Inflammatory macrophage treated with lipopolysaccharide for 4 hours (primary cell): ENCODE results near the gene ARHGDIA.

Source experiments
- DNase-seq: peaks from one replicate; pipeline ENCODE4 v3.0.0-alpha.2; 2020

ARHGDIA gene

DNA sequence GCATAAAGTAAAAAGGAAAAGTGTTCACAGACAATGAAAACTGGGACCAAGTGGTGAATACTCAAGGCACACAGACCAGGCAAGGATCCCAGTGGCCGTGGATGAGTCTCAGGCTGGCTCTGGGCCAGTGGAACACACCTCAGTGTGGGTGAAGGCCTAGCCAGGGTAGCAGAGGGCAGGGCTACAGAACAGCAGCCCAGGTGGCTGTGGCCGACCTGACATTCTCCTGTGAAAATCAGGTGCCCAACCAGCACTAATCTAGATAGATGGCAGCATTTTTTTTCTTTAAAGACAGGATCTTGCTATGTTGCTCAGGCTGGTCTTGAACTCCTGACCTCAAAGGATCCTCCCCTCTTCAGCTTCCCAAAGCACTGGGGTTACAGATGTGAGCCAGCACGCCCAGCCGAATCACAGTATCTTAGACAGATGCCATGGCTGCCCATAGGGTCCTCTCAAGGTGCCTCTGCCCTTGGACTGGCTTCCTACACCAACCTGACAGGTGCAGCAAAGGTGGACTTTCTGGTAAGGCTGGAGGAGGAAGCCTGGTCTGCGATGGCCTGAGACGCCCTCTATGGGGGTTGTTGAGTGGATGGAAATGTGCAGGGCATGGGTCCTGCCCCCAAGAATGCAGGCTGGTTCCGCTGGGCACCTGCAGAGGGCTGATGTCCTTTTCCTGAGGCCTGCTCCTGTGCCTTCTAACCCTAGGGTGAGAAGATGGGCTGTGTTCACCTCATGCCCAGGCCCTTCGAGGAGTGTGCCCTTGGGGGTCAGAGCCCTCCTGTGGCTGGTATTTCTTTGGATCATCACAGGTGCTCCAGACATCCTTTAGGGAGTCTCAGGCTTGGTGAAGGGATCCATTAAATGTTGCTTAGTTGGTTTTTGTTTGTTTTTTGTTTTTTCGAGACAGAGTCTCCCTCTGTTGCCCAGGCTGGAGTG lies 7.0 kb downstream of the ARHGDIA start:
- no peak for DNase-seq

DNA sequence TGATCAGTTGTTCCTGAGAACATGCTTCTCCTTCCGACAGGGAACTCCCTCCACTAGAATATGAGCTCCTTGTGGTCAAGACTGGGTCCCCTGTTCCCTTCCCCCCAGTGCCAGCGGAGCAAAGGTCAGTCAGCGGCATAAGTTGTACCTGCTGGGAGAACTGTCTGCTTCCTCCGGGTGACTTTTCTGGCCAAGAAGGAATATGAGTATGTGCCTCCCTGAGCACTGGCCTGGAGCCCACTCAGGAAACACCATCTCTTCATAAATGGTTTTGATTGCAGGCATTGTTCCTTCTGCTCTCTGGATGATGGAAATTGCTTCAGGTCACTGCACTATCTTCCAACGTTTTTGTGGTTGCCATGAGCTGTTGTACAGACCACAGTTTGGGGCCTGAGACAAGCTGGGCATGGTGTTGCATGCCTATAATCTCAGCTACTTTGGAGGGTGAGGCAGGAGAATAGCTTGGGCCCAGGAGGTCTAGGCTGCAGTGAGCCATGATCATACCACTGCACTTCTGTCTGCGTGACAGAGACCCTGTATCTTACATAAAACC lies 7.9 kb downstream of the ARHGDIA start:
- DNase-seq, result no peak

DNA sequence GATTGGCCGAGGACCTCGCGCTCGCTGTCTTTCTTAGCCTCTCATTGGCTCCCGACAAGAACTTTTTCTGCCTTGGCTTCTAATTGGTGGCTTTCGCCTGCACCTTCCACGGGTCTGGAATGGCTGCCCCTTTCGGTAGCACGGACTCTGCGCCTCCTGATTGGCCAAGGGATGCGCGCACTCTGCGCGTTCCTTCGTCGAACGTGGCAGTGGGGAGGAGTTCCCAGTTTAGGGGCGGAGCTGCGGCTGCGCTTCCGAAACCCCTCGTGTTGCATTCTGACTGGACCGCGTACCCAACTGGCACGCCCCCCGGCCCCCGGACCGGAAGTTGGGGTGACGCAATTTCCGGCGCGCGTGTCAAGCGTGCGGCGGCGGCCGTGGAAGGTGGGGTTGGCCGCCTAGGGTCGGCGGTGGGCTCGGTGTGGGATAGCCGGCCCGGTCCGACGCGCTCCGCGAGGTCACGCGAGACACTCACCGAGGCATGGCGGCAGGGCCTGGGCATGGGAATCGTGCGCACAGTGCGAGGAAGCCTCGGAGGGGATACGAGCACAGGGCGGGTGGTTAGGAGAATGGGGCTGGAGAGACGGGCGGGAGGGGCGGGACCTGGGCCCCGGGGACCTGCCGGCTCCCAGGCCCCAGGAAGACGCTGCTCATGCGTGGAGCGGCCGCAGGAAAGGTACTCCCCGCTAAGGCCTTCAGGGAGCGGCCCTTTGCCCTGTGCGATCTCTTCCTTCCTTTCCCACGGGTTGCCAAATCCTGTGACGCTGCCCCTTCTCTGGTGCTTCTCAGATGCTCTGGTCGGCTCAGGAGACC lies 10.2 kb downstream of the ARHGDIA start:
- peak; percentile 100 for DNase-seq

DNA sequence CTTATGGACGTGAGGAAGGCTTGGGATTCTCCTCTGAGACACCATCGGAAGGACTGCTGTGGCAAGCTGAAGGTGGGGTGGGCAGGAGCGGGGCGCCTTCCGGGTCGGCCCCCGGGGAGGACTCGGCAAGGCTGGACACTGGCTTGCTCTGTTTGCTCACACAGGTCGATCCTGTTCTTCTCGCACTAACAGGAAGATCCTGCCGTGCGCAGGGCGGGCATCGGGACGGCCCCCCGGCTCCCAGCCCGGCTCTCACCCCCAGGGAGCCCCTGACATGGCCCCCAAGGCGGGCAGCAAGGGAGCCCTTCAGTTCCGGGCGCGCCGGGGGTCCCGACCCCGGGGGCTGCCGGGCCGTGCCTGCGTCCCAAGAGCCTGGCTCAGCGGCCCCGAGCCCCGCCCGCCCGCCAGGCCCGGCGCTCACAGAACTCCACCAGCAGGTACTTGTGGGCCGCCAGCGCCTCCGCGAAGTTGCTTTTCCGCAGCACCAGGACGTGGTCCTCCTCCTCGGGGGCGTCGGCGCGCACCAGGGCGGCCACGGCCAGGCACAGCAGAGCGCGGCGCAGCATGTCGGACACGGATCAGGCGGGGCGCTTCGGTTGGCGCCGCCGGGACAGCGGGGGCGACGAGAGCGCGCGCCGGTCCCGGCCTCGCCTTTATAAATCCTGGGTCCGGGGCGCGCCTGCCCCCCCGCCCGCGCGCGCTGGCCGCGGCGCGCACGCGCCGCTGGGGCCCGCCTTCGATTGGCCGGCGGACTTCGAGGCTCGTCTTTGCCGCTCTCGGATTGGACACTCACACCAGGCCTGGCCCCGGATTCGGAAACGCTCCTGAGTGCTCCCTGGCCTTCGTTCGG lies 11.0 kb downstream of the ARHGDIA start, which contains the start of gene P4HB:
Gene P4HB (minus strand): TSS at position 630 of the 850 bp plus-strand sequence. CDS start 64 bp downstream, at position 566.
- DNase-seq, result peak; percentile 24

DNA sequence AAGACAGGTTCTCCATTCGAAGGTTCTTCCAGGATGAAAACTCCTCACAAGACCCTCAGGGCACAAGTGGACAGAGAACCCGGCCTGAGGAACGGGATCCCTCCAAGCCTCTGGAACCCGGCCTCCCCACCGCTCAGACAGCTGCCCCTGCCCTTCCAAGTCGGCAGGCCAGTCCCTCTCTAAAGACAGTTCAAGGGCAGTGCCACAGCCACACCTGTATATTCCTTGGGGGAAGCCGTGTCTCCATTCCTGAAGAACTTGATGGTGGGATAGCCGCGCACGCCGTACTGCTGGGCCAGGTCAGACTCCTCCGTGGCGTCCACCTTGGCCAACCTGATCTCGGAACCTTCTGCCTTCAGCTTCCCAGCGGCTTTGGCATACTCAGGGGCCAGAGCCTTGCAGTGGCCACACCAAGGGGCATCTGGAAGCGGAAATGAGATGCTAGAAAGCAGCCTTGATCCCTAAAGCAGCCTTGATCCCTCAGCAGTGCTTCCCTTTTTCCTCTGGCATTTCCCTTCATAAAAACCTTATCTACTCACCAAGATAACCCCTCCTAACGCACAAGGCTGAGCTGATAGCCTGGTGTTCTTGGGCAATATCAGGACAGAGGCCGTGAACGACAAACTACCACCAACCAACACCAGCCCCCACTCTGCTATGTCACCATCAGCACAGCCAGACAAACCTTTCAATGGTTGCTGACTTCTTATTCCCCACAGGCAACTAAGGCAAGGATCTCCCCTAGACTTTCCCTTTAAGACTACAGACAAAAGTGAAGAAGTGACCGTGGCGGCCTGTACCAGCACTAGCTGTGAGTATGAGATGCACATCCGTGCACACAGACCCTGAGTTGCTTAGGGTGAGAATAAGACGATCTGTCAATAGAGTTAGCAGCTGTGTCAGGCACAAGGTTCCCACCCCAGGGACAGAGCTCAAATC lies 11.9 kb downstream of the ARHGDIA start:
- DNase-seq, result peak; percentile 28

DNA sequence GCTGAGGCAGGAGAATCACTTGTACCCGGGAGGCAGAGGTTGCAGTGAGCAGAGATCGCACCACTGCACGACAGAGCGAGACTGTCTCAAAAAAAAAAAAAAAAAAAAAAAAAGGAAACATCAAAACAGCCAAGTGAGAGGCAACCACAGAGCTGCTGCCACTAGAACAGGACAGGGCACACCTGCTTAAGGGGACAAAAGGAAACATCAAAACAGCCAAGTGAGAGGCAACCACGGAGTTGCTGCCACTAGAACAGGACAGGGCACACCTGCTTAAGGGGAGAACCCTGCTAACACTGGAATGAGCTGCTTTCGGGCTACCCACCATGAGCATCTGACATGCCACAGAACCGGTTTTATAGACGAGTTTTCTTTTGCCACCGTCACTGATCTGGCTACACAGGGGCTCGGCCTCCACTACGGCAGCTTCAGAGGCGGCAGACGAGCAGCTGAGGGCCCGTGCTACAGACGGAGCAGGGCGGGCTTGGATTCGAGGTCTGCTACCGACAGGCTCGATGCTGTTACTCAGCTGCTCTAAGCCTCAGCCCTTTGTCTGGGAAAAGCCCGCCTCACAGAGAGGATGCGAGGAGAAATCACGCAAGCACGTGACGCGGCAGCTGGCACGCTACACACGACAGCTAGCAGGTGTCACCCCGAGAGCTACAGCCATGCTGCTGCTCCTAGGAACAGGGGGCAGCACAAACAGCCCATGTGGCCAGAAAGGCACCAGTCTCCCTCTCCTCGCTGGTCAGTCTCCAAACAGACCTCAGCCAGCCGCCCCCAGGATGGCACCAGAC lies 12.8 kb downstream of the ARHGDIA start:
- no peak for DNase-seq

DNA sequence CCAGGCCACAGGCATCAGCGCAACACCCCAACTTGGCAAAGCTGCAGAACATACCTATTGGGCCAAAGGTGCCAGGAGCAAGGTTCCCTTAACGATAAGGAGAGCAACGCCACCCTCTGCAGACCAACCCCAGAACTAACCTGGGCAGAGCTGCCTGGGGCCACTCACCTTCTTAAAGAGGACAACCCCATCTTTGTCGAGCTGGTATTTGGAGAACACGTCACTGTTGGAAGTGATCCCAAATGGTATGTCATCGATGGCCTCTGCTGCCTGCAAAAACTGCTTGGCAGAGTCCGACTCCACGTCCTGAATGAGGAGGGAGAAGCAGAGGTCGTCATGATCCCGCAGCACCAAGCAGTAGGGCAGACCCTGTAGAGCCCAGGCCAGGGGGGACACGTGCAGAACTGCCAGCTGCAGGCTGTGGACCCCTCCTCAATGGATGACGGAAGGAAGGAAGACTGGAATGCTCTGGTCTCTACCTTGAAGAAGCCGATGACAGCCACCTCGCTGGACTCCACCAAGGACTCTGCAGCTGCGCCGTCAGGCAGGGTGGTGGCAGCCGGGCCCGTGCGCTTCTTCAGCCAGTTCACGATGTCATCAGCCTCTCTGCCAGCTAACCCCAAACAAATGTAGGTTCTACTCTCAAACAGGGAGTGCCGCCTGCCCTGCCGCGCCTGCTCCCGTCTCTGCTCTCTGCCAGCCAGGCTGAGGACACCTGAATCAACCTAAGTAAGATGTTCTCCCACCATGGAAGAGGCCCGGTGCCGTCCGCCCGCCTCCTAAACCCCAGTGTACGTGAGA lies 16.0 kb downstream of the ARHGDIA start:
- DNase-seq, result no peak

DNA sequence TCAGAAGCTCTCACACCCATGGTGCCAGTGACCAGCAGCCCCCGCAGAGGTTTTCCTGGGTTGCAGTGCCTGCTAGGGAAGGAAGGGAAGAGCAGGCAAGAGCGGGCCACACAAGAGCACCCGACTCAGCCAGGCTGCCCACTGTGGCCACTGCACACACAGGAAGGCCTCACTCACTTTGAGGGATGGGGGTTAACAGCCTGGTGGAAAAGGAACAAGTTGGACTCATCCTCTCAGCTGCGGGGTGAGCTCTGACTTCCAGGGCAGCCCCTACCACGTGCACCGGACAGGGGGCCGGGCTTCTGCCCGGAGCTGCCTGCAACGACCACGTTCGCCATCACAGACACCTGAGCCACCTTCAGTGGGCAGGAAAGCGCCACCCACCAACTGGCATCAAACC lies 18.9 kb downstream of the ARHGDIA start:
- DNase-seq, result no peak

DNA sequence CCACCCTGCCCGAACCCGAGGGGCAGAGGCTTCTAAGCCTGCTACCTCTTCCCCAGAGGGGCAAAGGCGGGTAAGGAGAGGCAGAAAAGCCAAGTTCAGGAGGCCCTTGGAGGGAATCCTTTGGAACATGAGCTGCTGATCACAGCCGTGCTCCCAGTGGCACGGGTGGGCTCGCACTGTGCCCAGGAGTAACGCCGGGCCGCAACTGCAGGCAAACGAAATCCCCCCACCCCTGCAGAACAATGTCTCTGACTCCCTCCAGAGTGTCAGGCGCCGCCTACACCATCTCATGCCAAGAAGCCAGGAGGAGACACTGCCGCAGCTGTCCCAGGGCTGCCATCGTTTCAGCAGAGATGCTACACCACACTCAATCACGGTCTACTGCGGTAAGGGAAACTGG lies 19.7 kb downstream of the ARHGDIA start:
- DNase-seq, result no peak

DNA sequence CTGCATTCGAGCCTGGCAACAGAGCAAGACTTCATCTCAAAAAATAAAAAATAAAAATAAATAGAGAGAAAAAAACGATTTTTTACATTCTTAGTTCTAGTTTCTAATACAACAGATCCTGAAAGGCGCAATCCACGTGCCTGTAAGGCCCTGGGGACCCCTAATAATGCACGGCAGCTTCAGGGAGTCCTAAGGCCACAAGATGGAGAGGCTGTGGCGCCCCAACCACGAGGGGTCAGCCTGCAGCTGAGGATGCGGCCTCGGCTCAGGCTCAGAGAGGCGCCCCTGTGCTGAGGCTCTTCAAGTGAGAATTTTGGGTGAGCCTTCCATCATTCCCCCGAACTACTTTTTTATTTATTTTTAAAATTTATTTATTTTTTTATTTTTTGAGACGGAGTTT lies 21.7 kb downstream of the ARHGDIA start:
- no peak for DNase-seq

DNA sequence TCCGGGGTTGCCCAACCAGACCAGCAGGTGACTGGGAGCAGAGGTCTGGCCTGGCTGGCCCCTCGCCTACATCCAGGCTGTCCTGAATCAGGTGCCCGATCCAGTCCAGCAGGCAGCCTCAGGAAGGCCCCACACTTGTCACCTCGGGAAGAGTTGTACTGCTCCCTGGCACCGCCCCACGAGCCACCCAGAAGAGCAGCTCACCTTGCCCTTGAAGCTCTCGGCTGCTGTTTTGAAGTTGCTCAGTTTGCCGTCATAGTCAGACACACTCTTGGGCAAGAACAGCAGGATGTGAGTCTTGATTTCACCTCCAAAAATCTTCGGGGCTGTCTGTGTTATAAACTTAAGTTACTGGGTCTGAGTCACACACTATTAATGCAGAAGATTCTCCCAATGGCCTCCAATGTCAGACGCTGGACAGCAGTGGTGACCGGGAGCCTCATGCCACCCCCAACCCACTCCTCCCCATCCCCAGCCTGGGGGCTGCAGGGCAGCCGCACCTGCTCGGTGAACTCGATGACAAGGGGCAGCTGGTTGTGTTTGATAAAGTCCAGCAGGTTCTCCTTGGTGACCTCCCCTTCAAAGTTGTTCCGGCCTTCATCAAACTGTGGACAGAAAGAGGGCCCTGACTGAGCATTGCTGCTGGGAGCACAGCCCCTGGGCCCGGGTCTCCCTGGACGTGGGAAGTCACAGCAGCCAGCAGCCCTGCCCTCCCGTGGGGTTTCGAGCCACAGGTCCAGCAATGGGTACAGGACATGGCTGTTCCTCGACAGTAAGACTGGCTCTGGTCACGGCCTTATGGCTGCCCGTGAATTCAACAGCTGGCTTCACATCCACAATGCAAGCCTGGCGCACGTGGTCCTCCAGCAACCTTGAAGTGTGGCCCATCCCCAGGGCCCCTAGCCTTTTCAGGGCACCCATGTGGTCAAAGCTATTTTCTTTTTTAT lies 24.1 kb downstream of the ARHGDIA start:
- no peak for DNase-seq

DNA sequence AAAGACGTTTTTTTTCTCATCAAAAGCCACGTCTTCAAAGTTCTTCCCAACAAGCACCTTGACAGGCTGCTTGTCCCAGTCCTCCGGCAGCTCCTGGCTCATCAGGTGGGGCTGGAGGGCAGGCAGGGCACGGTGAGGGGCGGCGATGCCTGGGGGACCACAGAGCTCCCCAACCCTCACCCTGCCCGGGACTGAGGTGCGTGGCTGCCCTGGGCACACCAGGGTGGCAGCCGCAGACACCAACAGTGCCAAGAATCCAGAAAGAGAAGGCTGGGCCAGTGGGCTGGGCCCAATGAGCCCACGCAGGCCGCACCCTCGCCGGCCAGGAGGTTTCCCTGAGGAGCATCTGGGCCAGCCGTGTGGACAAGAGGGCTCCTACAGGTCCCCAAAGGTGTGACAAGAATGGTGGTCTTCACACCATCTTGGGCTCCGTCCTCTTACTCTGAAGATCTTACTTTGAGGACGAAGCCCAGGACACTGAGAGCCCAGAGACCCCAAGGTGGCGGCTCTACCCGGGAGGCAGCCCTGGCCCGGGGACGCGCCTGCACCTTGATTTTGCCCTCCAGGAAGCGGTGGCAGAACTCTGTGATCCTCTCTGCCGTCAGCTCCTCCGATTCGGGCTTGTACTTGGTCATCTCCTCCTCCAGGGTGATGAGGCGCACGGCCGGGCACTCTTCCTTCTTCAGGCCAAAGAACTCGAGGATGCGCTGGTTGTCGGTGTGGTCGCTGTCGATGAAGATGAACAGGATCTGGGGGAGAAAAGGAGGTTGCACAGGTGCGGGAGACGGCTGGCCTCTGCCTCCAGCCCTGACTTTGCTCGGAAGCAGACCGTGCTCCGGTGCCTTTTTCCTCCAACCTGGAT lies 25.0 kb downstream of the ARHGDIA start:
- no peak for DNase-seq

DNA sequence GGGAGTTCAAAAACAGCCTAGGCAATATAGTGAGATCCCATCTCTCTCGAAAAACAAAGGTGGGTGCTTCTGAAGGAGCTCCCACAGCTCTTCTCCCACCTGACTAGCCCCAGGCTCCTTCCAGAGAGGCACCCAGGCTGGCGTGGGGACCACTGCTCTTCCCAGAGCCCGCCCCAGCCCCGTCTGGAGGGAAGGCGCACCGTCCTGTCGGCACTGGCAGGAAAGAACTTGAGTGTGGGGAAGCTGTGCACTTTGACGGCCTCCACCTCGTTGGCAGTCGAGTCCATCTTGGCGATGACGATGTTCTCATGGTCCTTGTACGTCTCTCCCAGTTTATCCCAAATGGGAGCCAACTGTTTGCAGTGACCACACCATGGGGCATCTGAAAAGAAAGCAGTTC lies 25.8 kb downstream of the ARHGDIA start:
- no peak for DNase-seq

DNA sequence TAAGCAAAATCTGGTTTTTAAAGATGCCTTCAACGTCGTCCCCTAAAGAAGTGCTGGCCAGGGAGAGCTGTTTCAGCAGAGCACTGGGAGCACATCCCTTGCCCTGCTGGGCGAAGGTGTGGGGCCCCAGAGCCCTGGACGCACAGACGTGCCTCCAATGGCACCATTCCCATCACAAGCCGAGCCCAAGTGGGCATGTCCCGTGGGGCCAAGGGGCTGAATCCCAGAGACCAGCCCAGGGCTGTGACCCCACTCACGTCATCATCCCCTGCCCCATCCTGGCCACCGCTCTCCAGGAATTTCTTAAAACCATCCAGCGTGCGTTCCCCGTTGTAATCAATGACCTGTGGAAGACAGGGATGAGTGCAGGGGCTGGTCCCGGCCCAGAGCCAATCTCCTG lies 26.2 kb downstream of the ARHGDIA start:
- no peak for DNase-seq

DNA sequence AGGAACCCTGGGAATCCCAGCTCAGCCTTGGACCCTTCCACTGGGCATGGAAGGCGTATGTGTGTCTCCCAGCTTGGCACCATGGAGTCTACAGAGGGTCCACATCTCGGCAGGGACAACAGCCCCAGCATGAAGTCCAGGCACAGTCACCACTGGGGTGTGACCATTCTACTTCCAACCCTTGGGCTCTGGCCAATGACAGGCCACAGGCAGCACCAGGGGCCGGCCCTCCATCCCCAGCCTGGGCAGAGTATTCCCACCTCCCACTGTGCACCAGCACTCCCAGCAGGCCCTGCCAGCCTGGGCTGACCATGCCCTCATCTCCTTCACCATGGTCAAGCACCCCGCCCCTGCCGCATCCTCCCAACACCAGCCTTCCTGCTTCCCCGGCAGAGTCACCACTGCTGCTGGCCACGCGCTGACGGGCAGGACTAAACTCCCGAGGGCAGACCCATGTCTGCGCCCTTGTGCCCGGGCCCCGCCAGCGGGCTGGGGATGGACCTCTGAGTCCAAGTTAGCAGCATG lies 26.7 kb downstream of the ARHGDIA start:
- no peak for DNase-seq

DNA sequence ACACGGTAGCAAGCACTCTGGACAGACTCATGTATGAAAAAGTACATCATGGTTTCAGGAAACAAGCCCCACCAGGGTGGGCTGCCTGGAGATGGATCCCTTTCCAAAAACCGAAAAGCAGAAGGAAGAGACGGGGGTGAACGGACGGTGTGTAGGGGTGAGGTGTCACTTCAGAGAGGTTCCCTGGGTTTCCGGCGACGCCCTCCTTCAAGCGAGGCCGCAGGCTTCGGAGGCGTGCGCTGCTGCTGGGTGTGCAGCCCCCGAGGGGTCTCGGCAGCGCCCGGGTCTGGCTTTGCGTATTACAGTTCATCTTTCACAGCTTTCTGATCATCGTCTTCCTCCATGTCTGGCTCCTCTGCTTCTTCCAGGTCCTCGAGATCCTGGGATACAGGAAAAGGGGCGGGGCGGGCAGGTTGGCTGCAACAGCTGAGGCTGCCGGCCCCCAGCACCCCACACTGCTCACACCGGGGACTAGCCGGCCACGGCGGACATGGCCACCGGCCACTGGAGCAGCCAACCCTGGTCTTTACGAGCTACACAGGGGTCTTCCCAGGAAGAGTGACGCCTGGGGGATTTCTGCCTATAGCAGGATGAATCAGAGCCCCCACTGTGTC lies 27.3 kb downstream of the ARHGDIA start:
- DNase-seq, result no peak
